MG63 (cell line): ENCODE data around the gene SPTBN4. TPM values are rescaled to one million over a fixed set of nuclear protein-coding genes. Genes with fewer than 3 reads are reported as not detected.
"Not testable (repeated sequence)": the region's sequence is repeated elsewhere in the genome, so short reads cannot be mapped to it uniquely, and the experiment has no call there.

Source experiments
- DNase-seq: peaks from one replicate; pipeline ENCODE4 v3.0.0-alpha.2; 2020
- H3K27me3 ChIP-seq: fragments of 250-450 bp; sonication (Bioruptor Pico); 2 replicates; pipeline ENCODE4 v1.5.1; 2020; ENCODE audit warnings: mild to moderate bottlenecking, moderate library complexity
- H3K36me3 ChIP-seq: fragments of 250-450 bp; sonication (Bioruptor Pico); 2 replicates; pipeline ENCODE4 v1.5.1; 2020; ENCODE audit warnings: mild to moderate bottlenecking, moderate library complexity
- H3K4me3 ChIP-seq: fragments of 250-450 bp; sonication (Bioruptor Pico); 2 replicates; pipeline ENCODE4 v1.5.1; 2020; ENCODE audit warnings: mild to moderate bottlenecking, moderate library complexity
- H3K9me3 ChIP-seq: fragments of 250-450 bp; sonication (Bioruptor Pico); 2 replicates; pipeline ENCODE4 v1.5.1; 2020; ENCODE audit warnings: mild to moderate bottlenecking, moderate library complexity
- total RNA-seq: library from RNA; depleted of rRNA; stranded (reverse); fragments of >200 nt; shearing (Covaris generic); gene quantifications from 2 replicates; pipeline ENCODE4 v1.2.3, GENCODE V29; 2014; ENCODE audit warnings: low replicate concordance

The SPTBN4 gene
- total RNA-seq, 1 experiment from 2014 or later: 0.16 TPM

DNA sequence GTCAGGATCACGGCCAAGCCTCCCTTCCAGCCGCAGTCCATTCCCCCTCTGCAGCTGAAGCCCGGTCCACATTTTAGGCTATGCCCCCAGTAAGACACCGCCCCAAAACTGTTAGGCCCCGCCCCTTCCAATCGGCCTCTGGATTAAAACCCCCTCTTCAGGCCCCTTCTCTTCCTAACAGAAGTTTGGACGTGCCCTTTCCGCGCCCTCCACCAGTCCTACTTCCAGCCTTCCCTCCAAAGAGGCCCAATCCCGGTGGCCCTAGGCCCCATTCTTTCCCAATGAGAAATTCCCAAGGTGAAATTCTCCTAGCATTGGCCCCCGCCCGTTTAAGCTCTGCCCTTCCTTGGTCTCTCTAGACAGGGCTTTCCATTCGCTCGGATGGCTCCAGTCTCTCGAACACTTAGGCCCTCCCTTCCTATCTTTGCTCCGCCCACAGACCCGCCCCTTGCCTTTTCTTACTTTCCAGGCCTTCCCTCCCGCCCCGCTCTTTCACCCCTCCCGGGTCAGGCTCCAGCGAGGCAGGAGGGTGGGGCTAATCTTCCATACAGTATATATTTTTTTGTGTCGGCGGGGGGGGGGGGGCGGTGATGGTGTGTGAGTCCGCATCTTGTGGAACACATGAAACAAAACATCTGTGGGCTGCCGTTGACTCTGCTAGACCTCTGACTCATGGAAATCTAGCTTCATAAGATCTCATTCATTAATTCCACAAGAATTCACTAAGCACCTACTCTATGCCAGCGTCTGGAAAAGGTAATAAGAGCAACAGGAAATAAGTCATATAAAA lies 148.0 kb downstream of the SPTBN4 start:
- Histone ChIP-seq H3K4me3 (peak overlapping the region; percentile 54), H3K36me3 (peaks cover 64% of the 10 kb centered on the region), H3K9me3 (no peaks in the 10 kb centered on the region), H3K27me3 (no peaks in the 10 kb centered on the region)
- peak; percentile 98 for DNase-seq

GRCh38 chr19:40616178-40616577 lies 149.4 kb downstream of the SPTBN4 start:
- no peaks in the 10 kb centered on the region for H3K9me3 ChIP-seq
- no peak overlapping the region for H3K4me3 ChIP-seq
- H3K27me3 ChIP-seq: no peaks in the 10 kb centered on the region
- no peak for DNase-seq
- peaks cover 75% of the 10 kb centered on the region for H3K36me3 ChIP-seq

DNA sequence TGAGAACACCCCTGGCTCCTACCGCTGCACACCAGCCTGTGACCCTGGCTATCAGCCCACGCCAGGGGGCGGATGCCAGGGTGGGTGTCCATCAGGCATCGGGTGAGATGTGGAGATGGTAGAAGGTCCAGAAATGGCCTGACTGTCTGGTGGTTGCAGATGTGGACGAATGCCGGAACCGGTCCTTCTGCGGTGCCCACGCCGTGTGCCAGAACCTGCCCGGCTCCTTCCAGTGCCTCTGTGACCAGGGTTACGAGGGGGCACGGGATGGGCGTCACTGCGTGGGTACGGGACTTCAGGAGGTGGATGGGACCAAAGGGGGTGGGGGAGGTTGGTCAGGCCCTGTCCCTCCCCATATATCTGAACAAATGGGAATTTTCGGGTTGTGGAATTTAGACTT lies 150.1 kb downstream of the SPTBN4 start:
- H3K27me3 ChIP-seq: no peaks in the 10 kb centered on the region
- DNase-seq: no peak
- H3K36me3 ChIP-seq: peaks cover 81% of the 10 kb centered on the region
- no peaks in the 10 kb centered on the region for H3K9me3 ChIP-seq
- H3K4me3 ChIP-seq: no peak overlapping the region

DNA sequence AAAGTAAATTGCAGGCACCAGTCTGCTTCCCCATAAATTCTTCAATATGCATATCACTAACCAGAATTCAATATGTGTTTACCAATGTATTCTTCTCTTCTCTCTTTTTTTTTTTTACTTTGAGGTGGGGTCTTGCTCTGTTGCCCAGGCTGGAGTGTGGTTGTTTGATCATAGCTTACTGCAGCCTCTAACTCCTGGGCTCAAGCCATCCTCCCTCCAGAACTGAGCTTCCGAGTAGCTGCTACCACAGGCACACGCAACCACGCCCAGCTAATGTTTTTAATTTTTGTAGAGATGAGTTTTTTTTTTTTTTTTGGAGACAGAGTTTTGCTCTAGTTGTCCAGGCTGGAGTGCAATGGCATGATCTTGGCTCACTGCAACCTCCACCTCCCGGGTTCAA lies 151.2 kb downstream of the SPTBN4 start:
- no peak for DNase-seq
- Histone ChIP-seq H3K4me3 (no peak overlapping the region), H3K36me3 (peaks cover 81% of the 10 kb centered on the region), H3K9me3 (no peaks in the 10 kb centered on the region), H3K27me3 (no peaks in the 10 kb centered on the region)

GRCh38 chr19:40619333-40620160 lies 152.7 kb downstream of the SPTBN4 start:
- H3K36me3 ChIP-seq: peaks cover 82% of the 10 kb centered on the region
- H3K27me3 ChIP-seq: no peaks in the 10 kb centered on the region
- H3K4me3 ChIP-seq: no peak overlapping the region
- no peak for DNase-seq
- no peaks in the 10 kb centered on the region for H3K9me3 ChIP-seq

DNA sequence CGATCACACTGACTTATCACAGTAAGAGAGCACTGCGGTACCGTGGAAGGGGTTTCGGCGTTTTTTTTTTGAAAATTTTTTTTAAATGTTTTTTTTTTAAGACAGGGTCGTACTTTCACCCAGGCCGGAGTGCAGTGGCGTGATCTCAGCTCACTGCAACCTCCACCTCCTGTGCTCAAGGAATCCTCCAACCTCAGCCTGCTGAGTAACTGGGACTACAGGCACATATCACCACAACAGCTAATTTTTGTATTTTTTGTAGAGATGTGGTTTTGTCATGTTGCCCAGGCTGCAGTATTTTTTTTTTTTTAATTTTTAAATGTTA lies 153.3 kb downstream of the SPTBN4 start:
- H3K9me3 ChIP-seq: no peaks in the 10 kb centered on the region
- H3K27me3 ChIP-seq: no peaks in the 10 kb centered on the region
- DNase-seq: no peak
- H3K4me3 ChIP-seq: no peak overlapping the region
- peaks cover 86% of the 10 kb centered on the region for H3K36me3 ChIP-seq

DNA sequence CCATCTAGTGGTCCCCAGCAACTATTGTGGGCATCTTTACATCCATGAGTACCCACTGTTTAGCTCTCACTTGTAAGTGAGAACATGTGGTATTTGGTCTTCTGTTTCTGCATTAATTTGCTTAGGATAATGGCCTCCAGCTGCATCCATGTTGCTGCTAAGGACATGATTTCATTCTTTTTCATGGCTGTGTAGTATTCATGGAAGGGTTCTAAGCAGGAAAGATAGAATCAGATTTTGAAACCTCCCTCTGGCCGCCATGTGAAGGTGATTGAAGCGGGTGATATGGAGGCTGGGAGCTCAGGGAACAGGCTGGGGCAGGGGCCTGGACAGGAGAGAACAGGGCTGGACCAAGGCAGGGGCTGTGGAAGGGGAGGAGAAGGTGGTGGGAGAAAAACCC lies 154.5 kb downstream of the SPTBN4 start:
- Histone ChIP-seq H3K27me3 (no peaks in the 10 kb centered on the region), H3K9me3 (no peaks in the 10 kb centered on the region), H3K36me3 (peaks cover 88% of the 10 kb centered on the region), H3K4me3 (no peak overlapping the region)
- DNase-seq: no peak

DNA sequence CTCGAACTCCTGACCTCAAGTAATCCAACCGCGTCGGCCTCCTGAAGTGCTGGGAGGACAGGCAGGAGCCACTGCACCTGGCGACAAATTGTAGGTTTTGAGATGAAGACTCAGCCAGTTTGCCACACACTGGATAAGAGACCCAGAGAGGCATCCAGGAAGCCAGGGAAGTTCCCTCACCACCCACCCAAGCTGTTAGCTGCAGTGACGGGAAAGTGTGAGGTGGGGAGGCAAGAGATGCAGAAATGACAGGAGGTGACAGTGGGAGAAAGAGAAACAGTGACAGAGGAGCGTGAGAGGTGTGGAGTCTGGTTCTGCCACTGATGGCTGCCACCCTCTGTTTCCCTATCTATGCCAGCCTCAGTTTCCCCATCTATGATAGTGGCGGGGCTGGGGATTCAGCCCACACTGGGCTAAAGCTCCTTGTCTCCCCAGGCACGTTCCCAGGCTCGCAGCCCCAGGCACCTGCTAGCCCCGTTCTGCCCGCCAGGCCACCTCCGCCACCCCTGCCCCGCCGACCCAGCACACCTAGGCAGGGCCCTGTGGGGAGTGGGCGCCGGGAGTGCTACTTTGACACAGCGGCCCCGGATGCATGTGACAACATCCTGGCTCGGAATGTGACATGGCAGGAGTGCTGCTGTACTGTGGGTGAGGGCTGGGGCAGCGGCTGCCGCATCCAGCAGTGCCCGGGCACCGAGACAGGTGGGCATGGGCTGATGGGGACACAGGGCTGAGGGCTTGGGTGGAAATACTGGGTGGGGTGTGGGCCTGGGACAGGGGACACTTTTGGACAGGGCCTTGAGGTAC lies 155.4 kb downstream of the SPTBN4 start:
- no peaks in the 10 kb centered on the region for H3K9me3 ChIP-seq
- H3K36me3 ChIP-seq: peaks cover 87% of the 10 kb centered on the region
- H3K27me3 ChIP-seq: no peaks in the 10 kb centered on the region
- no peak for DNase-seq
- H3K4me3 ChIP-seq: no peak overlapping the region

DNA sequence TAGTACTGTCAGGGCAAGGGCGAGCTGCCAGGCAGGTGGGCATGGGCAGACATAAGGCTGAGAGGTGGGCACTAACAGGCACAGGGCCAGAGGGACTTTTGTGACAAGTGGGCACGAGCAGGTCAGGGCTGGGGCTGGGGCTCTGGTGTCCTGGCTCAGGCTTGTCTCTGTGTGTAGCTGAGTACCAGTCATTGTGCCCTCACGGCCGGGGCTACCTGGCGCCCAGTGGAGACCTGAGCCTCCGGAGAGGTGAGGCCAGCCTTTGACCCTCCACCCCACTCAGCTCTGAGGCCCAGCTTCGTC lies 155.9 kb downstream of the SPTBN4 start:
- DNase-seq: no peak
- peaks cover 90% of the 10 kb centered on the region for H3K36me3 ChIP-seq
- no peaks in the 10 kb centered on the region for H3K27me3 ChIP-seq
- no peaks in the 10 kb centered on the region for H3K9me3 ChIP-seq
- no peak overlapping the region for H3K4me3 ChIP-seq

DNA sequence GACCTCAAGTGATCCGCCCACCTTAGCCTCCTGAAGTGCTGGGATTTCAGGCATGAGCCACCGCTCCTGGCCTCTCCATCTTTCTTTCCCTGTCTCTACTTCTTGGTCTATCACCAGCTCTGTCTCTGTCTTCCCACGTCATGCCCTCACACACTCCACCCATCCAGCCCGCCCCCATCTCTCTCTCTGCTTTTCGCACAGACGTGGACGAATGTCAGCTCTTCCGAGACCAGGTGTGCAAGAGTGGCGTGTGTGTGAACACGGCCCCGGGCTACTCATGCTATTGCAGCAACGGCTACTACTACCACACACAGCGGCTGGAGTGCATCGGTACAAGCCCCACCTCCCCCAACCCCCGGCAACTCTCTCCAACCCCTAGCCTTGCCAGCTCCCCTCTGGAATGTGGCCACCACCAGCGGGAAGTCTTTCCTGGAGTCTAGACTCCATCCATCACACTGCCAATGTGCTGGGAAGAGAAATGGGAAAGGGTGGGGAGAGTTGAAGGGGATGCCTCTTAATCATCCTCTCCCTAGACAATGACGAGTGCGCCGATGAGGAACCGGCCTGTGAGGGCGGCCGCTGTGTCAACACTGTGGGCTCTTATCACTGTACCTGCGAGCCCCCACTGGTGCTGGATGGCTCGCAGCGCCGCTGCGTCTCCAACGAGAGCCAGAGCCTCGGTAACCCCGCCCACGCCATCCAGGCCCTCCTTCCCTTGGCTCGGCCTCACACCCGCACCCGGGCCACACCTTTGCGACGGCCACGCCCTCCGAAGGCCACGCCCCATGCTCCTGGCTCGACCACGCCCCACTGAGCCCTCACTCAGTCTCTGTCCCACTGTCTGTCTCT lies 156.8 kb downstream of the SPTBN4 start:
- Histone ChIP-seq H3K4me3 (no peak overlapping the region), H3K27me3 (no peaks in the 10 kb centered on the region), H3K36me3 (peaks cover 91% of the 10 kb centered on the region), H3K9me3 (no peaks in the 10 kb centered on the region)
- no peak for DNase-seq

DNA sequence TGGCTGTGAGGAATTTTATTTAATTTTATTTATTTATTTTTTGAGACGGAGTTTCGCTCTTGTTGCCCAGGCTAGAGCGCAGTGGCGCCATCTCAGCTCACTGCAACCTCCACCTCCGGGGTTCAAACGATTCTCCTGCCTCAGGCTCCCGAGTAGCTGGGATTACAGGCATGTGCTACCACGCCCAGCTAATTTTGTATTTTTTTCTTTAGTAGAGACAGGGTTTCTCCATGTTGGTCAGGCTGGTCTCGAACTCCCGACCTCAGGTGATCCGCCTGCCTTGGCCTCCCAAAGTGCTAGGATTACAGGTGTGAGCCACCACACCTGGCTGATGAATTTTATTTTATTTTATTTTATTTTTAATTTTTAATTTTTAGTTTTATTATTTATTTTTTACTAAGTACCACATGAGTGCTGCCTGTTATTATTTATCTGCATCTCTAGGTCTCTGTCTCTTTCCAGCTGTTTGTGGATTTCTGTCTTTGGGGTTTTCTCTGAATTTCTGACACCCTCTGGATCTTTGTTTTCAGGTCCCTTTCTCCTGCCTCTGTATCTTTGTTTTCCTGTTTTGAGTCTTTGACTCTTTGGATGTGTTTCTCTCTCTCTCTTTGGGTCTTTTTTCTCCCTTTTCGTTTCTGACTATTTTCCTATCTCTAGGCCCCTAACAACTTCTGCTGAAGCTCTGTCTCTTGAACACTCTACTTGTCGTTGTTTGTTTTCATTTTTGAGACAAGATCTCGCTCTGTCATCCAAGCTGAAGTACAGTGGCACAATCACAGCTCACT lies 157.8 kb downstream of the SPTBN4 start:
- H3K36me3 ChIP-seq: peaks cover 88% of the 10 kb centered on the region
- H3K9me3 ChIP-seq, H3K4me3 ChIP-seq, H3K27me3 ChIP-seq, DNase-seq: not testable (repeated sequence)

GRCh38 chr19:40625406-40626120 lies 158.8 kb downstream of the SPTBN4 start:
- Histone ChIP-seq H3K36me3 (peaks cover 88% of the 10 kb centered on the region), H3K27me3 (no peaks in the 10 kb centered on the region), H3K9me3 (no peaks in the 10 kb centered on the region), H3K4me3 (no peak overlapping the region)
- DNase-seq: no peak
